ENCODE data around the gene GALNTL6.

DNA sequence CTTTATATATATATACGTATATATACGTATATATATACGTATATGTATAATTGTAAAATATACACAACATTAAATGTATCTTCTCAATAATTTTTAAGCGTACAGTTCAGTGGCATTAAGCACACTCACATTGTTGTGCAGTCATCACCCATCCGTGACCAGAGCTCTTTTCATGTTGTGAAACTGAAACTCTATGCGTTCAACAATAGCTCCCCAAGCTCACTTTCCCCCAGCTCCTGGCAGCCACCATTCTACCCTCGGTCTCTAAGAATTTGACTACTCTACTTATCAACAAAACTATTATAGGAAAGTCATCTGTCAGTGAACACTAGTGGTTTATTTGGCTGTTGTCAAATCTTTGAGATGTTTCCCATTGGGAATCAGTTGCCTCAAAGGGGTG, 733.6 kb downstream of the GALNTL6 start:
- TF ChIP-seq, protein P1, sequence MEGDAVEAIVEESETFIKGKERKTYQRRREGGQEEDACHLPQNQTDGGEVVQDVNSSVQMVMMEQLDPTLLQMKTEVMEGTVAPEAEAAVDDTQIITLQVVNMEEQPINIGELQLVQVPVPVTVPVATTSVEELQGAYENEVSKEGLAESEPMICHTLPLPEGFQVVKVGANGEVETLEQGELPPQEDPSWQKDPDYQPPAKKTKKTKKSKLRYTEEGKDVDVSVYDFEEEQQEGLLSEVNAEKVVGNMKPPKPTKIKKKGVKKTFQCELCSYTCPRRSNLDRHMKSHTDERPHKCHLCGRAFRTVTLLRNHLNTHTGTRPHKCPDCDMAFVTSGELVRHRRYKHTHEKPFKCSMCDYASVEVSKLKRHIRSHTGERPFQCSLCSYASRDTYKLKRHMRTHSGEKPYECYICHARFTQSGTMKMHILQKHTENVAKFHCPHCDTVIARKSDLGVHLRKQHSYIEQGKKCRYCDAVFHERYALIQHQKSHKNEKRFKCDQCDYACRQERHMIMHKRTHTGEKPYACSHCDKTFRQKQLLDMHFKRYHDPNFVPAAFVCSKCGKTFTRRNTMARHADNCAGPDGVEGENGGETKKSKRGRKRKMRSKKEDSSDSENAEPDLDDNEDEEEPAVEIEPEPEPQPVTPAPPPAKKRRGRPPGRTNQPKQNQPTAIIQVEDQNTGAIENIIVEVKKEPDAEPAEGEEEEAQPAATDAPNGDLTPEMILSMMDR (IDR thresholded peaks at IDR 0.05): no peak
- TF ChIP-seq EZH2 (IDR thresholded peaks at IDR 0.05; ENCODE audit: borderline replicate concordance, insufficient read depth, low read depth, low read length, poor library complexity, severe bottlenecking): no peak
